HepG2 (cell line): ENCODE measurements around the gene TNP2. TPM values are rescaled to one million over a fixed set of nuclear protein-coding genes. Genes with fewer than 3 reads are reported as not detected.

Experiments
- DNMT1 ChIP-seq: sonication (generic); formaldehyde crosslinking; IDR thresholded peaks from 2 replicates; pipeline ENCODE4 v1.5.1; 2020; ENCODE audit warnings: mild to moderate bottlenecking, missing genetic modification reagents
- DZIP1 ChIP-seq: sonication (generic); formaldehyde crosslinking; IDR thresholded peaks from 2 replicates; pipeline ENCODE4 v1.5.0; 2020; ENCODE audit warnings: mild to moderate bottlenecking, missing genetic modification reagents
- ETS1 ChIP-seq: sonication (generic); formaldehyde crosslinking; IDR thresholded peaks from 2 replicates; pipeline ENCODE4 v1.4.0; 2020; ENCODE audit warnings: missing genetic modification reagents
- FOXJ3 ChIP-seq: sonication (generic); formaldehyde crosslinking; IDR thresholded peaks from 2 replicates; pipeline ENCODE4 v1.4.0; 2020; ENCODE audit warnings: missing genetic modification reagents, mild to moderate bottlenecking, borderline replicate concordance
- GMEB1 ChIP-seq: sonication (generic); formaldehyde crosslinking; IDR thresholded peaks from 2 replicates; pipeline ENCODE4 v1.5.1; 2020; ENCODE audit warnings: missing genetic modification reagents, mild to moderate bottlenecking, borderline replicate concordance
- HNF4G ChIP-seq, 2 experiments: sonication (generic) in 1 of 2; formaldehyde crosslinking in 1 of 2; IDR thresholded peaks; 2 replicates each; pipeline versions ENCODE4 v1.4.0 to v1.6.1; 2011 to 2020; ENCODE audit warnings: borderline replicate concordance in 2 of 2, low read depth in 2 of 2, mild to moderate bottlenecking in 2 of 2, low read length in 1 of 2, missing genetic modification reagents in 1 of 2, moderate library complexity in 1 of 2
- MBNL3 ChIP-seq: fragments of 250-450 bp; sonication (Bioruptor Pico); conservative IDR thresholded peaks from 2 replicates; pipeline ENCODE4 v1.8.0; 2022; ENCODE audit warnings: mild to moderate bottlenecking, inconsistent platforms
- NCOA5 ChIP-seq: sonication (generic); formaldehyde crosslinking; IDR thresholded peaks from 2 replicates; pipeline ENCODE4 v1.4.0; 2020; ENCODE audit warnings: missing genetic modification reagents
- PAF1 ChIP-seq: IDR thresholded peaks from 2 replicates; pipeline ENCODE4 v1.6.1; 2016; ENCODE audit warnings: missing genetic modification reagents, missing compliant biosample characterization
- PAX8 ChIP-seq: sonication (generic); formaldehyde crosslinking; IDR thresholded peaks from 2 replicates; pipeline ENCODE4 v1.8.0; 2022; ENCODE audit warnings: mild to moderate bottlenecking, missing genetic modification reagents, borderline replicate concordance
- PBX2 ChIP-seq: IDR thresholded peaks from 2 replicates; pipeline ENCODE4 v1.6.1; 2016; ENCODE audit warnings: control low read depth
- PCBP2 ChIP-seq: fragments of 200-400 bp; formaldehyde crosslinking; optimal IDR thresholded peaks from 2 replicates; pipeline ENCODE3; 2018; ENCODE audit warnings: low read length, low read depth; ENCODE audit not compliant: poor library complexity, severe bottlenecking
- SP140L ChIP-seq: sonication (generic); formaldehyde crosslinking; IDR thresholded peaks from 2 replicates; pipeline ENCODE4 v1.4.0; 2020; ENCODE audit warnings: missing genetic modification reagents, borderline replicate concordance
- ZFP36 ChIP-seq: fragments of 150-350 bp; IDR thresholded peaks from 2 replicates; pipeline ENCODE4 v1.6.1; 2018; ENCODE audit warnings: borderline replicate concordance, low read length, low read depth; ENCODE audit not compliant: partially characterized antibody
- ZFP37 ChIP-seq: sonication (generic); formaldehyde crosslinking; IDR thresholded peaks from 2 replicates; pipeline ENCODE4 v1.4.0; 2020; ENCODE audit warnings: missing genetic modification reagents, borderline replicate concordance
- ZNF138 ChIP-seq: sonication (generic); formaldehyde crosslinking; IDR thresholded peaks from 2 replicates; pipeline ENCODE4 v1.5.0; 2020; ENCODE audit warnings: mild to moderate bottlenecking, low read depth, missing genetic modification reagents
- ZNF30 ChIP-seq: sonication (generic); formaldehyde crosslinking; IDR thresholded peaks from 2 replicates; pipeline ENCODE4 v1.5.0; 2020; ENCODE audit warnings: mild to moderate bottlenecking, missing genetic modification reagents
- ZNF691 ChIP-seq: sonication (generic); formaldehyde crosslinking; IDR thresholded peaks from 2 replicates; pipeline ENCODE4 v1.4.0; 2020; ENCODE audit warnings: missing genetic modification reagents, low read depth, mild to moderate bottlenecking, borderline replicate concordance
- ZNF7 ChIP-seq: IDR thresholded peaks from 2 replicates; pipeline ENCODE4 v1.6.1; 2016; ENCODE audit warnings: missing biosample characterization, missing genetic modification reagents
- ZNF850 ChIP-seq: sonication (generic); formaldehyde crosslinking; conservative IDR thresholded peaks from 2 replicates; pipeline ENCODE4 v1.9.0; 2021; ENCODE audit warnings: mild to moderate bottlenecking, missing genetic modification reagents
- ZSCAN29 ChIP-seq: sonication (generic); formaldehyde crosslinking; conservative IDR thresholded peaks from 2 replicates; pipeline ENCODE4 v1.4.0; 2020; ENCODE audit warnings: mild to moderate bottlenecking, missing genetic modification reagents
- polyA plus RNA-seq, 8 experiments: library from polyadenylated mRNA; depleted of rRNA in 3 of 8; stranded (reverse) in 7 of 8; unstranded in 1 of 8; fragments of >200 nt; fragmentation: Illumina TruSeq in 4 of 8; extraction: Trizol in 4 of 8; gene quantifications; 2 replicates each; pipeline versions ENCODE4 v1.2.1 to v1.2.3, GENCODE V29; 2011 to 2016; ENCODE audit warnings: low read depth in 4 of 8, missing spikeins in 1 of 8, mixed read lengths in 1 of 8; ENCODE audit not compliant: insufficient read depth in 1 of 8
- total RNA-seq, 5 experiments: library from RNA; depleted of rRNA; stranded (reverse); fragments of >200 nt; fragmentation: Illumina TruSeq; extraction: Trizol; gene quantifications; 2 replicates each; pipeline ENCODE4 v1.2.3, GENCODE V29; 2016; ENCODE audit warnings: low read depth in 1 of 5

TNP2 gene
- total and polyA plus RNA-seq, 2 of the 13 experiments (the other 11 are each of a cell fraction or from before 2014, with no cell fraction given), result not detected

- TF ChIP-seq ZFP36 (no peak), ZSCAN29 (CRISPR knock-in tag) (peak; percentile 40; the same call in 1 of the 2 replicates), ZNF7 (CRISPR knock-in tag) (no peak), PBX2 (CRISPR knock-in tag) (no peak), PAX8 (CRISPR knock-in tag) (no peak), MBNL3 (CRISPR knock-in tag) (no peak), ZFP37 (no peak), DNMT1 (CRISPR knock-in tag) (no peak), ETS1 (CRISPR knock-in tag) (no peak), PCBP2 (no peak), PAF1 (no peak), ZNF691 (CRISPR knock-in tag) (no peak), HNF4G (IDR thresholded peaks at IDR 0.05; ENCODE audit: borderline replicate concordance, low read depth, low read length) (no peak), HNF4G (CRISPR knock-in tag; IDR thresholded peaks at IDR 0.05; ENCODE audit: borderline replicate concordance, low read depth) (no peak), ZNF30 (CRISPR knock-in tag) (no peak), GMEB1 (CRISPR knock-in tag) (no peak), FOXJ3 (CRISPR knock-in tag) (no peak), DZIP1 (CRISPR knock-in tag) (peak; percentile 69; the same call in 1 of the 2 replicates), NCOA5 (0 out of 2 replicates have a peak, but pooled peaks have one; percentile 77), ZNF850 (CRISPR knock-in tag) (no peak), ZNF138 (CRISPR knock-in tag) (no peak), SP140L (no peak)
Measured at GRCh38 chr16:11280616-11281522, 11.7 kb upstream of the TNP2 start, which contains the start of gene PRM1 (continued).
